ENCODE results near the gene YKT6.

YKT6 gene

DNA sequence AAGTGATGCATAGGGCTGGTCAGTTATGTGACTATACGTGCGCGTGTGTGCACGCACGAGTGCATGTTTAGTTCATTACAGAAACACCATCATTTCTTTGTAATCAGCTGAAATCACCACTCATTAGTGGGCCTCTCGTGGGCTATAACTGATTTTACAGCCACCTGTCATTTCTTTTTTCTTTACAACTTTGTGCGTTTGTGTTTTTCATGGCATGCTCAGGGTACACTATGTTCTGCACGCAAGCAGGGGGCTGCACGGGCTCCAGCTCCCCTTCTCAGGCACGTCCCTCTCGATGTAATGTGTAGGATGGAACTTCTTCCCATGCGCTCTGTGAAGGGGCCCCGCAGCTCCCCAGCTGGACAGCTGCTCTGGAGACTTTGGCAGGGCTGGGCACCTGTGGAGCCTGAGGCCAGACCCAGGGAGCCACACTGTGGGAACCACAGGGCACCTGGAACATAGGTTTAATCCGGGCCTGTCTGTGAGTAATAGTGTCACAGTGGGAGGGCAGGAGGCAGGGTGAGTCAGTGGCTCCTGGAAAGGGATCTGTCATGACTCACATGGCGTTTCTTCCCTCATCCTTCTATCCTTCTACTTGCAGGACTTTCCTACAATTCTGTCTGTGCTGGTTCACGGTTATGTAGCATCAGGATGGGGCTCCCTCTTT lies 16.4 kb upstream of the YKT6 start:
- H3K27ac ChIP-seq (ENCODE audit: poor library complexity, severe bottlenecking): no peak overlapping the region
- H3K36me3 ChIP-seq (ENCODE audit: low read depth): no peaks in the 10 kb centered on the region
- no peaks in the 10 kb centered on the region for H3K9me3 ChIP-seq (ENCODE audit: severe bottlenecking)
- ATAC-seq (ENCODE audit: low read depth) (peak; percentile 99), DNase-seq (ENCODE audit: low spot score) (peak; percentile 82)
- no peaks in the 10 kb centered on the region for H3K27me3 ChIP-seq (ENCODE audit: insufficient read depth, poor library complexity, severe bottlenecking)
- TF ChIP-seq, protein P1, sequence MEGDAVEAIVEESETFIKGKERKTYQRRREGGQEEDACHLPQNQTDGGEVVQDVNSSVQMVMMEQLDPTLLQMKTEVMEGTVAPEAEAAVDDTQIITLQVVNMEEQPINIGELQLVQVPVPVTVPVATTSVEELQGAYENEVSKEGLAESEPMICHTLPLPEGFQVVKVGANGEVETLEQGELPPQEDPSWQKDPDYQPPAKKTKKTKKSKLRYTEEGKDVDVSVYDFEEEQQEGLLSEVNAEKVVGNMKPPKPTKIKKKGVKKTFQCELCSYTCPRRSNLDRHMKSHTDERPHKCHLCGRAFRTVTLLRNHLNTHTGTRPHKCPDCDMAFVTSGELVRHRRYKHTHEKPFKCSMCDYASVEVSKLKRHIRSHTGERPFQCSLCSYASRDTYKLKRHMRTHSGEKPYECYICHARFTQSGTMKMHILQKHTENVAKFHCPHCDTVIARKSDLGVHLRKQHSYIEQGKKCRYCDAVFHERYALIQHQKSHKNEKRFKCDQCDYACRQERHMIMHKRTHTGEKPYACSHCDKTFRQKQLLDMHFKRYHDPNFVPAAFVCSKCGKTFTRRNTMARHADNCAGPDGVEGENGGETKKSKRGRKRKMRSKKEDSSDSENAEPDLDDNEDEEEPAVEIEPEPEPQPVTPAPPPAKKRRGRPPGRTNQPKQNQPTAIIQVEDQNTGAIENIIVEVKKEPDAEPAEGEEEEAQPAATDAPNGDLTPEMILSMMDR (IDR thresholded peaks at IDR 0.05; ENCODE audit: poor library complexity, severe bottlenecking): no peak
- H3K4me3 ChIP-seq (ENCODE audit: severe bottlenecking): no peak overlapping the region
- peaks cover 12% of the 10 kb centered on the region for H3K4me1 ChIP-seq (ENCODE audit: insufficient read depth, poor library complexity, severe bottlenecking)

DNA sequence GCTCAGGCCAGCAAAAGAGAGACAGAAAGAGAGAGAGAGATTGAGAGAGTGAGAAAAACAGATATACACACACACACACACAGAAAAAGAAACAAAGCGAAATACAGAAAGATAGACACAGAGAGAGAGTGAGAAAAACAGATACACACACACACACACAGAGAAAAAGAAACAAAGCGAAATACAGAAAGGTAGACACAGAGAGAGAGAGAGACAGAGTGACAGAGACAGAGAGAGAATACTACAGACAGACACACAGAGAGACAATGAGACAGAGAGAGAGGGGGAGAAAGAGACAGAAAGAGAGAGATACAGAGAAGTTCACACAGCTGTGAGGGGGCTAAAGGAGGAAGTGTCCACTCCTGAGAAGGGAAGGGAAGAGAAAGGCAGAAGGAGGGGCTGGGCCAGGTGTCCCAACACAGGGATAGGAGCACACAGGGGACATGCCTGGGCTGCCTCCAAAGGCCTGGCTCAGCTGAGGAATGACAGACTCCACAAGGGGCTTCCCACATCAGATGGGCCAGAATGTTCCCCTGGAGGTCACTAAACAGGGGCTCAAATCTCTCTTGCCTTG lies 15.8 kb upstream of the YKT6 start:
- no peak overlapping the region for H3K4me3 ChIP-seq (ENCODE audit: severe bottlenecking)
- no peaks in the 10 kb centered on the region for H3K9me3 ChIP-seq (ENCODE audit: severe bottlenecking)
- TF ChIP-seq, protein P1 (IDR thresholded peaks at IDR 0.05; ENCODE audit: poor library complexity, severe bottlenecking): no peak
- H3K36me3 ChIP-seq (ENCODE audit: low read depth): no peaks in the 10 kb centered on the region
- no peaks in the 10 kb centered on the region for H3K27me3 ChIP-seq (ENCODE audit: insufficient read depth, poor library complexity, severe bottlenecking)
- DNase-seq (ENCODE audit: low spot score) (no peak), ATAC-seq (ENCODE audit: low read depth) (no peak)
- H3K4me1 ChIP-seq (ENCODE audit: insufficient read depth, poor library complexity, severe bottlenecking): peaks cover 12% of the 10 kb centered on the region
- no peak overlapping the region for H3K27ac ChIP-seq (ENCODE audit: poor library complexity, severe bottlenecking)

DNA sequence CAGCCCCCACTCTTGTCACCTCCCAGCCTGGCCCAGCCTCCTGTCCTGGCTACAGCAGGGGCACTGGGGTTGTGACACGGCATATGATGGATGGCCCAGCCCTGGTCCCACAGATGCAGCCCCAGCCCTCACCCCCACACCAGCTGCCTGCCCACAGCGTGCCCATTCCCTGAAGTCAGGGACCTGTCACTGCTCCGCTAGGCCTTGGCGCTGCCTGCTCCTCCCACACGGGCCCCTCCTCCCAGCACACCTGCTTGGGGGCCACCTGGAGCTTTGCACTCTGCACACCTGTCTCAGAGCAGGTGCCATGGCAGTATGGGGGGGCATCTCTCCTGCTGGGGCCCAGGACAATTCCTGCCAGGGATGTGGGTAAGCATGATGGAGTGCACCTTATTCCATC lies 15.0 kb upstream of the YKT6 start:
- Histone ChIP-seq H3K4me3 (ENCODE audit: severe bottlenecking) (no peak overlapping the region), H3K27ac (ENCODE audit: poor library complexity, severe bottlenecking) (no peak overlapping the region), H3K27me3 (ENCODE audit: insufficient read depth, poor library complexity, severe bottlenecking) (no peaks in the 10 kb centered on the region), H3K9me3 (ENCODE audit: severe bottlenecking) (no peaks in the 10 kb centered on the region), H3K36me3 (ENCODE audit: low read depth) (no peaks in the 10 kb centered on the region), H3K4me1 (ENCODE audit: insufficient read depth, poor library complexity, severe bottlenecking) (peaks cover 12% of the 10 kb centered on the region)
- TF ChIP-seq, protein P1 (IDR thresholded peaks at IDR 0.05; ENCODE audit: poor library complexity, severe bottlenecking): no peak
- no peak for DNase-seq (ENCODE audit: low spot score)
- ATAC-seq (ENCODE audit: low read depth): no peak

DNA sequence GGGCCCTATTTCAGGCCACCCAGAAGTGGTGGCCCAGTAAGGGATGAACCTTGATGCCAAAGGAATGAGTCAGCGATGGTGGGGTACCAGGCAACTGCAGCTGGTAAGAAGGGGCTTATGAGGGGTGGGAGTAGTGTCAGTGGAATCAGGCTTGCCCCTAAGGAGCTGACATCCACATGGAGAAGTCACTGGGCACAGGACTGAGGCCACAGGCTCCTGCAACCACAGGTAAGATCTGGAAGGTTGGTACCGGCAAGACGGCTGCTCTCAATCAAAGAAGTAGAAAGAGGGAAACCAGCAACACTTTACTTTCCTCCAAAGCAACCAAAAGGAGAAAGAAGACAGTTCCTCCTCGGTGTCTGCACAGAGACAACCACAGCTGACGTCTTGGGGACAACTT lies 14.0 kb upstream of the YKT6 start:
- Histone ChIP-seq H3K4me3 (ENCODE audit: severe bottlenecking) (no peak overlapping the region), H3K9me3 (ENCODE audit: severe bottlenecking) (no peaks in the 10 kb centered on the region), H3K4me1 (ENCODE audit: insufficient read depth, poor library complexity, severe bottlenecking) (peaks cover 12% of the 10 kb centered on the region), H3K27me3 (ENCODE audit: insufficient read depth, poor library complexity, severe bottlenecking) (no peaks in the 10 kb centered on the region), H3K27ac (ENCODE audit: poor library complexity, severe bottlenecking) (no peak overlapping the region), H3K36me3 (ENCODE audit: low read depth) (no peaks in the 10 kb centered on the region)
- DNase-seq (ENCODE audit: low spot score): peak; percentile 9
- TF ChIP-seq, protein P1 (IDR thresholded peaks at IDR 0.05; ENCODE audit: poor library complexity, severe bottlenecking): no peak
- no peak for ATAC-seq (ENCODE audit: low read depth)
